AG04449 (cell line): ENCODE results near the gene KCNH2.

Experiments used
- CTCF ChIA-PET: fragments of 350-600 bp; formaldehyde crosslinking; extraction: SDS; loops from one replicate; lab custom pipeline; 2021; ENCODE audit warnings: antibody characterized with exemption; lab: Yijun Ruan, JAX
- POLR2A ChIA-PET: fragments of 400-600, 350-600 bp; formaldehyde crosslinking; extraction: SDS; loops from one replicate; lab custom pipeline; 2020; ENCODE audit warnings: antibody characterized with exemption, inconsistent platforms; lab: Yijun Ruan, JAX
- DNase-seq: peaks from one replicate; pipeline ENCODE4 v3.0.0-alpha.2; 2010; ENCODE audit warnings: low read depth, low spot score
- H3K4me3 ChIP-seq: 2 replicates; pipeline ENCODE4 v1.5.1; 2011; ENCODE audit warnings: low read depth, mild to moderate bottlenecking, control low read depth, low read length
- TF ChIP-seq, protein P1 (sequence below): IDR thresholded peaks from one replicate; pipeline ENCODE4 v1.5.1; 2011; ENCODE audit warnings: mild to moderate bottlenecking, moderate library complexity, low read length, control low read depth, inconsistent platforms; ENCODE audit not compliant: insufficient read depth; ENCODE audit errors: missing control alignments

KCNH2 gene

GRCh38 chr7:150939052-150939451, 39.1 kb downstream of the KCNH2 start:
- TF ChIP-seq, protein P1, sequence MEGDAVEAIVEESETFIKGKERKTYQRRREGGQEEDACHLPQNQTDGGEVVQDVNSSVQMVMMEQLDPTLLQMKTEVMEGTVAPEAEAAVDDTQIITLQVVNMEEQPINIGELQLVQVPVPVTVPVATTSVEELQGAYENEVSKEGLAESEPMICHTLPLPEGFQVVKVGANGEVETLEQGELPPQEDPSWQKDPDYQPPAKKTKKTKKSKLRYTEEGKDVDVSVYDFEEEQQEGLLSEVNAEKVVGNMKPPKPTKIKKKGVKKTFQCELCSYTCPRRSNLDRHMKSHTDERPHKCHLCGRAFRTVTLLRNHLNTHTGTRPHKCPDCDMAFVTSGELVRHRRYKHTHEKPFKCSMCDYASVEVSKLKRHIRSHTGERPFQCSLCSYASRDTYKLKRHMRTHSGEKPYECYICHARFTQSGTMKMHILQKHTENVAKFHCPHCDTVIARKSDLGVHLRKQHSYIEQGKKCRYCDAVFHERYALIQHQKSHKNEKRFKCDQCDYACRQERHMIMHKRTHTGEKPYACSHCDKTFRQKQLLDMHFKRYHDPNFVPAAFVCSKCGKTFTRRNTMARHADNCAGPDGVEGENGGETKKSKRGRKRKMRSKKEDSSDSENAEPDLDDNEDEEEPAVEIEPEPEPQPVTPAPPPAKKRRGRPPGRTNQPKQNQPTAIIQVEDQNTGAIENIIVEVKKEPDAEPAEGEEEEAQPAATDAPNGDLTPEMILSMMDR = no peak
- POLR2A ChIA-PET = no interaction called here
- DNase-seq = no peak
- no peak overlapping the region for H3K4me3 ChIP-seq
- CTCF ChIA-PET = no interaction called here

- TF ChIP-seq, protein P1 = no peak
- ChIA-PET POLR2A (no interaction called here), CTCF (interaction anchor here (1.4 kb wide), 1 partner anchor 40 kb away, joined by 5 read pairs; no protein-coding TSS in a partner anchor)
- DNase-seq = no peak
- no peak overlapping the region for H3K4me3 ChIP-seq
Observed at GRCh38 chr7:150938566-150938965, 39.6 kb downstream of the KCNH2 start.

GRCh38 chr7:150937848-150938561, 40.1 kb downstream of the KCNH2 start:
- TF ChIP-seq, protein P1 = no peak
- CTCF ChIA-PET = interaction anchor here (1.4 kb wide), 1 partner anchor 40 kb away, joined by 5 read pairs; no protein-coding TSS in a partner anchor
- H3K4me3 ChIP-seq = no peak overlapping the region
- no peak for DNase-seq
- POLR2A ChIA-PET = no interaction called here

- TF ChIP-seq, protein P1 = no peak
- ChIA-PET CTCF (no interaction called here), POLR2A (no interaction called here)
- DNase-seq = no peak
- no peak overlapping the region for H3K4me3 ChIP-seq
Observed at GRCh38 chr7:150936018-150936417, 42.1 kb downstream of the KCNH2 start.

DNA sequence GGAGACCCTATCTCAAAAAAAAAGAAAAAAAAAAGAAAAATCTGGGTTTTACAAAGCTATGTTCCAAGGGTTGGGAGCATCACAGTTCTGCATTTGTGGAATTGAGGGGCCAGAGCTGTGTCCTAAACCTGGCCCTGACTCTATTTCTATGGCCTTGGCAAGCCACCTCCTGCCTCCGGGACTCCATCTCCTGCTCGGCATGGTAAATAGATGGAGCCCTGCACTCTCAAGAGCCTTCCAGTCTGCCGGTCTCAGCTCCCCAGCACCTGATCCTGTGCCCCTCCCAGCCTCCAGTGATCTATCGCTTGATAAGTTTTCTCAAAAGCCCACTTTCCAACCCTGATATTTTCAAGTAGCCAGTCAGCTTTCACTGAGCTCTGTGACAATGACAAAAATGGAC, 43.0 kb downstream of the KCNH2 start:
- TF ChIP-seq, protein P1 = no peak
- H3K4me3 ChIP-seq = no peak overlapping the region
- no peak for DNase-seq
- POLR2A ChIA-PET = no interaction called here
- CTCF ChIA-PET = no interaction called here

DNA sequence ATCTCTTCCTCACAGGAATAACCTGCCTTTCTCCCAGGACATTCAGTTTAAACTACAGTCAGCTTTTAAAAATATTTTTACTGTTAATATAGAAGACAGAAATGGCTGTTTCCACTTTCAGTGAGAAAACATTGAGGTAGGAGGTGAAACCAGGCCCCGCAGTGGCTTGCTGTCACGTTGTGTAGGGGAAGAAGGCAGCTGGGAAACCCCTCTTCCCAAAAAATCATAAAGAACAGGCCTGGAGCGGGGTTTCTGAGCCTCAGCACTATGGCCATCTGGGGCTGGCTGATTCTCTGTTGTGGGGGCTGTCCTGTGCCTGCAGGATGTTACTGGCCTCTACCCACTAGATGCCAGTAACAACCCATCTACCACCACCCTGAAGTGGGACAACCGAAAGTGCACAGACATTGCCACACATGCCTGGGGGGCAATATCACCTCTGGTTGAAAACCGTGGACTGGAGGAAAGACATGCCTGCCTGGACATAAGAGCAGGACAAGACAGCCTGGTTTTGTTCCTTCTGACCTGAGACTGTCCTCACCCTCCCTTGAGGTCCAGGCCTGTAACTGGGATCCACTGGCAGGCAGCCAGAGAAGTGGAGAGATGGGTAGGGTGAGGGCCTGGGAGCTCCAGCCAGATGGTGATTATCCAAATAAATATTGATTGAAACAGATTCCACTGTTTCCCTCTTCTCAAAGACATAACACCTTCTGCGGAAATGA, 43.9 kb downstream of the KCNH2 start:
- TF ChIP-seq, protein P1 = no peak
- no peak for DNase-seq
- CTCF ChIA-PET = interaction anchor here (0.9 kb wide), 1 partner anchor 36 kb away, joined by 3 read pairs; no protein-coding TSS in a partner anchor

More for the DNA sequence above, 43.9 kb downstream of the KCNH2 start:
- POLR2A ChIA-PET = no interaction called here
- no peak overlapping the region for H3K4me3 ChIP-seq
